Testis (tissue), 2 donors: Measurements from ENCODE around the gene EFHB.

Experiments
- POLR2A ChIP-seq: fragments of 450-650 bp; IDR thresholded peaks from one replicate; pipeline ENCODE4 v1.6.1; 2017; ENCODE audit warnings: antibody characterized with exemption, mild to moderate bottlenecking, moderate library complexity
- TF ChIP-seq, protein P1 (sequence below), 3 experiments: fragments of 450-650 bp in 2 of 3; fragments of 200-600 bp in 1 of 3; sonication (generic) in 1 of 3; IDR thresholded peaks; one replicate each; pipeline ENCODE4 v1.5.1; 2016 to 2019; ENCODE audit warnings: antibody characterized with exemption in 3 of 3, mild to moderate bottlenecking in 2 of 3, moderate library complexity in 1 of 3

DNA sequence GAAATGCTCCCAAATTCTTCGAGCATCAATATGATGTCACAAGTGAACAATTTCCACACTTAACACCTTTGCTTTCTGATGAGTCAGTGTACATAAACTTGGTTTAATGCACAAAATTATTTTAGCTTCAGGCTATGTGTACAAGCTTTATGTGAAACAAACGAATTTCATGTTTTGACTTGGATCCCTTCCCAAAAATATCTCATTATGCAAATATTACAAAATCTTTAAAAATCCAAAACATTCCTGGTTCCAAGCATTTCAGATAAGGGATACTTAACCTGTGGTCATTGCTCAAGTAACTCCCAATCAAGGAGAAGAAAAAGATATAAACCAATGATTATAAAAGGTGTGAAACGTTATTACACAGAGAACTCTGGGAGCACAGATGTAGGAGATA lies 38.0 kb upstream of the EFHB start:
- TF ChIP-seq, protein P1, sequence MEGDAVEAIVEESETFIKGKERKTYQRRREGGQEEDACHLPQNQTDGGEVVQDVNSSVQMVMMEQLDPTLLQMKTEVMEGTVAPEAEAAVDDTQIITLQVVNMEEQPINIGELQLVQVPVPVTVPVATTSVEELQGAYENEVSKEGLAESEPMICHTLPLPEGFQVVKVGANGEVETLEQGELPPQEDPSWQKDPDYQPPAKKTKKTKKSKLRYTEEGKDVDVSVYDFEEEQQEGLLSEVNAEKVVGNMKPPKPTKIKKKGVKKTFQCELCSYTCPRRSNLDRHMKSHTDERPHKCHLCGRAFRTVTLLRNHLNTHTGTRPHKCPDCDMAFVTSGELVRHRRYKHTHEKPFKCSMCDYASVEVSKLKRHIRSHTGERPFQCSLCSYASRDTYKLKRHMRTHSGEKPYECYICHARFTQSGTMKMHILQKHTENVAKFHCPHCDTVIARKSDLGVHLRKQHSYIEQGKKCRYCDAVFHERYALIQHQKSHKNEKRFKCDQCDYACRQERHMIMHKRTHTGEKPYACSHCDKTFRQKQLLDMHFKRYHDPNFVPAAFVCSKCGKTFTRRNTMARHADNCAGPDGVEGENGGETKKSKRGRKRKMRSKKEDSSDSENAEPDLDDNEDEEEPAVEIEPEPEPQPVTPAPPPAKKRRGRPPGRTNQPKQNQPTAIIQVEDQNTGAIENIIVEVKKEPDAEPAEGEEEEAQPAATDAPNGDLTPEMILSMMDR (IDR thresholded peaks at IDR 0.05), result no peak
- TF ChIP-seq POLR2A, result no peak
